GM03348 (cell line): ENCODE results near the gene GPR137B.
"Not testable (repeated sequence)": the region's sequence is repeated elsewhere in the genome, so short reads cannot be mapped to it uniquely, and the experiment has no call there.

Experiments
- DNase-seq: peaks from one replicate; pipeline ENCODE4 v3.0.0; 2012; ENCODE audit warnings: low spot score

Gene GPR137B

GRCh38 chr1:236144033-236144432 lies 1.7 kb downstream of the GPR137B start:
- no peak for DNase-seq

GRCh38 chr1:236144446-236145150 lies 2.3 kb downstream of the GPR137B start:
- DNase-seq: no peak

- DNase-seq: no peak
These were observed 4.7 kb downstream of the GPR137B start for GRCh38 chr1:236147068-236147467.

- no peak for DNase-seq
These were observed 5.5 kb downstream of the GPR137B start for GRCh38 chr1:236147521-236148469.

GRCh38 chr1:236148470-236148845 lies 6.1 kb downstream of the GPR137B start:
- no peak for DNase-seq

GRCh38 chr1:236149003-236149595 lies 6.8 kb downstream of the GPR137B start:
- DNase-seq: no peak

- no peak for DNase-seq
These were observed 7.4 kb downstream of the GPR137B start for GRCh38 chr1:236149696-236150228.

- no peak for DNase-seq
These were observed 8.1 kb downstream of the GPR137B start for GRCh38 chr1:236150311-236150955.

GRCh38 chr1:236150986-236151385 lies 8.6 kb downstream of the GPR137B start:
- DNase-seq: no peak

GRCh38 chr1:236151739-236152424 lies 9.5 kb downstream of the GPR137B start:
- no peak for DNase-seq

- DNase-seq: no peak
These were observed 11.8 kb downstream of the GPR137B start for GRCh38 chr1:236154126-236154525.

- no peak for DNase-seq
These were observed 12.5 kb downstream of the GPR137B start for GRCh38 chr1:236154671-236155398.

GRCh38 chr1:236155399-236155767 lies 13.0 kb downstream of the GPR137B start:
- no peak for DNase-seq

- no peak for DNase-seq
These were observed 13.6 kb downstream of the GPR137B start for GRCh38 chr1:236155841-236156503.

- no peak for DNase-seq
These were observed 14.3 kb downstream of the GPR137B start for GRCh38 chr1:236156512-236157208.

GRCh38 chr1:236158072-236158471 lies 15.7 kb downstream of the GPR137B start:
- DNase-seq: not testable (repeated sequence)

- no peak for DNase-seq
These were observed 16.4 kb downstream of the GPR137B start for GRCh38 chr1:236158719-236159118.

- DNase-seq: no peak
These were observed 17.6 kb downstream of the GPR137B start for GRCh38 chr1:236159704-236160539.
